NOMO-1 treated with dmso at 0.1 percent for 144 hours (cell line): ENCODE measurements around the gene RALGDS.

Source experiments
- DNase-seq: peaks from one replicate; lab custom pipeline; 2025; ENCODE audit not compliant: unreplicated experiment; lab: John Stamatoyannopoulos, UW

Gene RALGDS

DNA sequence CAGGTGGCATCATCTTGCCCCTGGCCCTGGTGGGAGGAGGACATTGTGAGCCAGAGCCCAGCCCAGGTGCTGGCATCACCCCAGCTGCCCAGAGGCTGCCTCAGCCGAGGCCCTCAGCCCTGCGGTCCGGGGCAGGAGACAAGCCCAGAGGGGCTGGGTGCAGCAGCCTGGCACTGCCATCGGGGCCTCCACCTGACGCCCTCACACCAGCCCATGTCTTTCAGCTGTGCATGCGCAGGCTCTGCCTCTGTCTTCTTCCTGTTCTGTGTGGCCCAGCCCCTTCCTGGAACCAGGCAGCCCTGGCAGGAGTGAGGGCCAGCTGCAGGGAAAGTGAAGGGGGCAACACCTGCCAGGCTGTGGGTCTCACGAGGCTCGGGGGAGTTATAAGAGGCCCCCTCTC, 64.0 kb downstream of the RALGDS start:
- DNase-seq = no peak

DNA sequence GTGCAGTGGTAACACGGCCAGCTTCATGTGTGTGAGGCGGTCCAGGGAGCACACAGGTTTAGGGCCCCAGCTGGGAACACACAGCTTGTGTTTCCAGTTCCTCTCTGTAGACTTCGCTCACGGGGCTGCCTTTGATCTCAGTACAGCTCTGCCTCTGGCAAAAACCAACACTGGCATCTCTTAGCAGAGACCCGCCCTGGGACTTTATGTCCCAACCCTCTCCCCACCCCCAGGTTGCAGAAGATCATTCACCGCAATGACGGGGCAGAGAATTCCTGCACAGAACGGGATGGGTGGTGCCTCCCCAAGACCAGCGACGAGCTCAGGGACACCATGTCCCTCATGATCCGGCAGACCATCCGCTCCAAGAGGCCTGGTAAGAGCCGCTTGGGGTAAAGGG, 64.5 kb downstream of the RALGDS start:
- no peak for DNase-seq

DNA sequence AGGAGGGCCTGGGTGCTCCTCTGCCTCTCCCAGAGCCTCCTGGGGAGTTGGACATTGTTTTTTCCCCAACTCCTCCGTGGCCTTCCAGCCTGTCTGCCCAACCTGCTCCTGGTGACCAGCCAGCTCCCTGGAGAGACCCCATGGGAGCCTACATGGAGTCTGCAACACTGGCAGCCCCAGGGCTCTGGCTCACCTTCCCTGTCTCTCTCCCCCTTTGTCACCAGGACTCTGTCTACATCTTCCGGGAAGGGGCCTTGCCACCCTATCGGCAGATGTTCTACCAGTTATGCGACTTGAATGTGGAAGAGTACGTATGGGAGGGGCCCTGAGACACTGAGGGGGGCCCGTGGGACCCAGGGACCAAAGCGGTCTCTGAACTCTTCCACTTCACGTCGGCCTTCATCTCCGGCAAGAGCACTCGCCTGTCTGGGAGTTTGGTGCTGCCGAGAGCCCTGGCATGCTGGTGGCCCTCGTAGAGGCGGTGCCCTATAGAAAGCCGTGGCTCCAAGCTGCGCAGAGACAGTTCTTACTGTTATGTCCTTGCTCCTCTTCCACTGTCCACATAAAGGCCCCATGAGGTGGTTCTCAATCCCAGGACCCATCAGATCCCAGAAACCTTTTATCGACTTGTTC, 65.1 kb downstream of the RALGDS start:
- no peak for DNase-seq

DNA sequence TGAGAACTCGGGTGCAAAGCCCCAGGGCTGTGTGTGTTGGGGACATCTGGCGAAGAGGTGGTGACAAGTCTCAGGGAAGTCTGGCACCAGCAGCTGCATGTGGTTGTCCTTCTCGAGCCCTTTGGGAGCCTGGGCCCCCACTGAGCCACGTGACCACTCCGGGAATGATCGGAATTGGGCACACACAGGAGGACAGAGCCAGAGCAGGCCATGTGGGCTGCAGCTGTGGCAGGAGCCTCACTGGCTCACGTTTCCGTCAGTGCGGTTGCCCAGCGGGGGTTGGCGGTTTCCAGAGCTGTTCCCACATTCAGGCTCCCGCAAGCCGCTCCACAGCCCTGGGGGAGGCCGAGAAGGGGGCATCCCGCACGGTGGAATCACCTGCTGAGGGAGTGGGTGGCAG, 66.1 kb downstream of the RALGDS start:
- no peak for DNase-seq

DNA sequence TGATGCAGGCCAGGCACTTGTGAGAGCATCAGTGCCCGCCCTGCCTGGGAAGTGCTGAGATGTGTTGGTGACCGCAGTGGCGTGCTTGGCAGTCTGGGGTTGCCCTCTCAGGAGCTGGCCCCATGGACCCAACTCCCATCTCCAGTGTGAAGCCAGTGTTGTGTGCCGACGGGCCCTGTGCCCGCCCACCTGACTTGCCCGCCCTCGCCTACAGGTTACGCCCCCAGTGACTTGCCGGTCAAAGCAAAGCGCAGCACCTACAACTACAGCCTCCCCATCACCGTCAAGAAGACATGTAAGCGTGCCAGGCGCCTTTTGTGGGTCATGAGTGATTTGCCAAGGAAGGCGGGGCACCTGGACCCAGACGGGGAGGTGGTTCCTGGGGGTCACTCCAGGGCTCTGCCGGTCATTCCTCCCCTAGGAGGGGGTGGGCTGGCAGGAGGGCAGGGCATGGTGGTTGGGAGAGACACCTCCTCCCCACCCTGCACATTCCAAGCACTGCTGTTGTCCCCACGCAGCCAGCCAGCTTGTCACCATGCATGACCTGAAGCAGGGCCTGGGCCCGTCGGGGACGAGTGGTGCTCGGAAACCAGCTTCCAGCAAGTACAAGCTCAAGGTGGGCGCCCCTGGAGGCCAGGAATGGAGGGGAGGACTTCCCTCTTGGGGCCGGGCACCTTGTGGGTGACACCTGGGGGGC, 66.7 kb downstream of the RALGDS start:
- DNase-seq = no peak

DNA sequence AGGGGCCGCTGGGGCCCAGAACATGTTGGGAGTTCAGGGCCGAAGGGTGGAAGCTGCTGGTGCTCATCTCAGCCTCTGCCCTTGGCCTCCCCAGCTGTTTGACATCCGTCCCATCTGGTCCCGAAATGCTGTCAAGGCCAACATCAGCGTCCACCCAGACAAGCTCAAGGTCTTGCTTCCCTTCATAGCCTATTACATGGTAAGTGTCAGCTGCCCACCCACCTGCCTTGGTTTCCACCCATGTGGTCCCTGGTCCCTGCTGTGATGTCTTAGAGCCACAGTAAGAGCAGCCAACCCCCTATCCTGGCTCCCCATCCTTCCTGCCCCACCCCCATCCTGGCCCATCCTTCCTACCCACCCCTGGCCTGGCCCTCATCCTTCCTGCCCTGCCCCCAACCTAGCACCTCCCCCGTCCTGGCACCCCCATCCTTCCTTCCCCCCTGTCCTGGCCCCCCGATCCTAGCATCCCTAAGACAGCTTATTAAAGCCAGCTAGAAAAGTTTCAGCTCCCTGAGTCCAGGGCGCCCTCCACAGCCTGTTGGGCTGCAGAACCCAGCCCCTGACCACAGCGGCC, 69.0 kb downstream of the RALGDS start:
- no peak for DNase-seq

DNA sequence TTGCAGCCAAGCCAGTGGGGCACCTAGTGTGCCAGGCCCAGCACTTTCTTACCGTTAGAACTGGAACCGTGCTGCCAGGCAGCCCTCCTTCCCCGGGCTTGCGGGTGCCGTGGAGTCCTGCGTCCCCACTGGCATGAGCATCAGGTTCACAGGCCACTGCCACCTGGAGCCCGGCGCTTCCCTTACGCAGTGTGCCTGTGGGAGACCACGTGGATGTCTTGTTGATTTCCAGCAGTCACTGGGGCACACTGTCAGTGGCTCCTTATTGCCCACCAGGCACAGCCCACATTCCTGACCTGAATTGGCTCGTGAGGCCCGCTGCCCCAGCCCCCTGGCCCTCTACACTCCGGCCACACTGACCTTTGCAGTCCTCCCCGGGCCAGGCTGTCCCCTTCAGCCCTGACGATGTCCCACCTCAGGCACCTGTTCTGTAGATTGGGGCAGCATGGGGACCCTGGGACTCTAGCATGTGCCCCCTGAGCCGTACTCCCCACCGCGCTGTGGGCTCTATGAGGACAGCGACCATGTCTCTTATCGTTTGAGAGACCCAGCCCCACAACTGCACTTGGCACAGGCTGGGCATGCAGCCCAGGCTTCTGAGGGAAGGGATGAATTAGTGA, 69.6 kb downstream of the RALGDS start:
- DNase-seq = no peak

DNA sequence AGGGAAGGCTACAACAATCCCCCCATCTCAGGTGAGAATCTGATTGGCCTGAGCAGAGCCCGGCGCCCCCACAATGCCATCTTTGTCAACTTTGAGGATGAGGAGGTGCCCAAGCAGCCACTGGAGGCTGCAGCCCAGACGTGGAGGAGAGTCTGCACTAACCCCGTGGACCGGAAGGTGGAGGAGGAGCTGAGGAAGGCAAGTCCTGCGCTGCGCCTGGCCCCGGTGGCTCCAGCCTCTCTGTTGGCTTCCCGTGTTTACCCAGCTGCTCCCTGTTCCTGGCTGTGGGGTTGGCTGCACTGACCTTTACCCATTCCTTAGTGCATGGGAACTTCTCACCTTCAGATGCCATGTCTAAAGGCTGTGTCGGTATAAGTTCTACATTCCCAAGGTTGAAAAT, 70.3 kb downstream of the RALGDS start:
- DNase-seq = no peak

DNA sequence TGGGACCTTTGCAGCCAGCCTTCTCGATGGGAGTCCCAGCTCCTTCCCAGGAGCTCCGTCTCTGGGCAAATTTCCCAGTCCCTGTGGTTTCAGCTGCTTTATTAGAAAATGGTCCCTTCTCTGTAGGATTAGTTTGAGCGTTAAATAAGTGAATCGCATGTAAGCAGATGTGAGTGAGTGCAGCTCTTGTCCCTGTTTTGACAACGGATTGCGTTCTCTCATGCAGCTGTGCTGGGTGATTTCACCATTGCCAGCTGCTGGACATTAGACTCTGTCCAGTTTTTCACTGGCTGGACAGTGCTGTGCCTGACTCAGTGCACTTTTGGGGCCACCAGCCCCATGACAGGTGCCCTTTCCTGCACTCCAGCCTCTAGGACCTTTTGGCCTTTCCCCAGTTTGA, 70.9 kb downstream of the RALGDS start:
- DNase-seq = no peak

DNA sequence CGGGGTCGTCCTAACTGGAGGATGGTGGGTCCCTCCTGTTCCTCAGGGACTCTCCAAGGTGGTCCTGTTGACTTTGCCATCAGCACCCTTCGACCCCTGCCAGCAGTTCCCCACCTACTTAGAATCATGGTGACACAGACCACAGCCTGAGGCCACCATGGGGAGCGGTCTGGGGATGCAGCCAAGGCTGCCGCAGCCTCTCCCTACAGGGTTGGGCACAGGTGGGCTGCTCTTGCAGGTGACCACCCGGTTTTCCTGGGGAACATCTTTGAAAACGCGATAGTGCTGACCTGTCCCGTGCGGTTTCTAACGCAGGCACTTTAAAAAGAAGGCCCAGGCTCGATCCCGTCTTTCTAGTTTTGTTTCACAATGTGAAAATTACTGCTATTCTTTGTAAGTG, 72.0 kb downstream of the RALGDS start:
- DNase-seq = no peak

DNA sequence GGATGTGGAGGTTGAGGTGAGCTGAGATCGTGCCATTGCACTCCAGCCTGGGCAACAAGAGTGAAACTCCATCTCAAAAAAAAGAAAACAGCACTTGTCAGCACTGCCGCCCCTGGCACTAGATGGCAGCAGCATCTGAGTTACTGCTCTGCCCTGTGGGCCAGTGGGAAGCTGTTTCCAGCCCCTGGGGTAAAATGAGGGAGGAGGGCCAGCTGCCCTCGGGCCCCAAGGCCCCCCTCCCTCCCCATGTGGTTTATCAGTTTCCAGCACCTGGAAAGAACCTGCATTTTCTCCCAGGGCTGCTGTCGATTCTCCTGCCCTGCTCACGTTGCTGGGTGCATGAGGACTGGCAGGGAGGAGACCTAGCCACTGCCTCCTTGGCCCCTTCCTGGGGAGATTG, 72.4 kb downstream of the RALGDS start:
- no peak for DNase-seq
